HG02763 (cell line): ENCODE data around the gene GNAI2.
"Not testable (repeated sequence)": the region's sequence is repeated elsewhere in the genome, so short reads cannot be mapped to it uniquely, and the experiment has no call there.

Experiments used
- ATAC-seq: cut with Tn5 transposase; IDR thresholded peaks from one replicate; pipeline ENCODE4 v1.9.1; 2021; ENCODE audit warnings: mild to moderate bottlenecking, moderate library complexity; ENCODE audit not compliant: unreplicated experiment

Gene GNAI2

DNA sequence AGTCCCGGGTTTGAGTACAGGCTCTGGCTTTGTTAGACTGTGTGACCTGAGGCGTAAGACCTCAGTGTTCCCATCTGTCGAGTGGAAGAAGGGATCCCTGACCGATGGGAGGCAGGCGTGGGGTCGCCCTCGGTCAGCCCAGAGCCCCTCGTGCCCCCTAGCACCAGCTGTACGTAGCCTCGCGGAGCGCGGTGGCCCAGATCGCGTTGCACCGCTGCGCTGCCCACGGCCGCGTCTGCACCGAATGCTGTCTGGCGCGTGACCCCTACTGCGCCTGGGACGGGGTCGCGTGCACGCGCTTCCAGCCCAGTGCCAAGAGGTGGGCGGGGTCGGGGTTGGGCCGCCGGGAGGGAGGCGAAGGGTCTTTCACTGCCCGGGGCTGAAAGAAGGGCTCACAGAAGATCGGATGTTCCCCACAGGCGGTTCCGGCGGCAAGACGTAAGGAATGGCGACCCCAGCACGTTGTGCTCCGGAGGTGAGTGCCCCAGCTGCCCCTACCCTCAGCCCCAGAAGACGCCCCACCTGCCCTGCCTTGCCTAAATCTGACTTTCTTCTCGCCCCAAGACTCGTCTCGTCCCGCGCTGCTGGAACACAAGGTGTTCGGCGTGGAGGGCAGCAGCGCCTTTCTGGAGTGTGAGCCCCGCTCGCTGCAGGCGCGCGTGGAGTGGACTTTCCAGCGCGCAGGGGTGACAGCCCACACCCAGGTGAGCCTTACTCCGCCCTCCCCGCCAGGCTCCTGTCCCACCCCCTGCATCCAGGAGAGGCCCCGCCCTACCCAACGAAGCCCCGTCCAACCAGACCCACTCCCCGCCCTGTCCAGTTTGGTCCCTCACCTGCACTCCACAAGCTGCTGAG is 39.4 kb downstream of the GNAI2 start:
- ATAC-seq = no peak

DNA sequence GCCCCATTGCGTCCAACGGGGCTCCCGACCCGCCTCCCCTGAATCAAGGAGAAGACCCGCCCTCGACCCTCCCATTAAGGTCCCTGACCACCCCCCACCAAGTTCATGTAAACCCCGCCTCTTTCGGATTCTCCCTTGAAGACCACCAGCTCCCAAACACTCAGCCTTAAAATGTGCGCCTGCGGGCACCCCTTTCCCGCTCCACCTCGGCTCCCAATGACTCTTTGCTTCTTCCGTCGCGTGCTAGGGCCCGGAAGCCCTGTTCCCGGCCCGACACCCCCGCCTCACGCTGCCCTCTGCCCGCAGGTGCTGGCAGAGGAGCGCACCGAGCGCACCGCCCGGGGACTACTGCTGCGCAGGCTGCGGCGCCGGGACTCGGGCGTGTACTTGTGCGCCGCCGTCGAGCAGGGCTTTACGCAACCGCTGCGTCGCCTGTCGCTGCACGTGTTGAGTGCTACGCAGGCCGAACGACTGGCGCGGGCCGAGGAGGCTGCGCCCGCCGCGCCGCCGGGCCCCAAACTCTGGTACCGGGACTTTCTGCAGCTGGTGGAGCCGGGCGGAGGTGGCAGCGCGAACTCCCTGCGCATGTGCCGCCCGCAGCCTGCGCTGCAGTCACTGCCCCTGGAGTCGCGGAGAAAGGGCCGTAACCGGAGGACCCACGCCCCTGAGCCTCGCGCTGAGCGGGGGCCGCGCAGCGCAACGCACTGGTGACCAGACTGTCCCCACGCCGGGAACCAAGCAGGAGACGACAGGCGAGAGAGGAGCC is 40.2 kb downstream of the GNAI2 start:
- no peak for ATAC-seq

DNA sequence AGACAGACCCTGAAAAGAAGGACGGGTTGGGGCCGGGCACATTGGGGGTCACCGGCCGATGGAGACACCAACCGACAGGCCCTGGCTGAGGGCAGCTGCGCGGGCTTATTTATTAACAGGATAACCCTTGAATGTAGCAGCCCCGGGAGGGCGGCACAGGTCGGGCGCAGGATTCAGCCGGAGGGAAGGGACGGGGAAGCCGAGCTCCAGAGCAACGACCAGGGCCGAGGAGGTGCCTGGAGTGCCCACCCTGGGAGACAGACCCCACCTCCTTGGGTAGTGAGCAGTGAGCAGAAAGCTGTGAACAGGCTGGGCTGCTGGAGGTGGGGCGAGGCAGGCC is 40.7 kb downstream of the GNAI2 start:
- ATAC-seq = no peak

GRCh38 chr3:50278123-50278879 is 42.3 kb downstream of the GNAI2 start:
- no peak for ATAC-seq

DNA sequence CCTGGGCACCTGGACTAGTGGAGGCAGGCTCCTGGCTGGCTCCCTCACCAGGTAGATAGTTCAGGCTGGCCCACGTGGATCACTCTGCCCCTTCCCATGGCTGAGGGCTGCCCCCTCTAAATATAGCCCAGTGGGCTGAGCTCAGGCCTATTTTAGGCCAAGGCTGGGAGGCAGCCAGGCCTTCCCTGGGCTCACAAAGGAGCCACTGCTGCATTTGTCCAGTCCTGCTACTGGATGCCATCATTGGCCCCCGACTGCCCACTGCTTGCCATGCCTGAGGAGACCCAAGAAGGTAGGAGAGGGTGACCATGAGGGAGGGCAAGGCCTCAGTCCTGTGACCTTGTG is 42.8 kb downstream of the GNAI2 start, which contains the start of gene LSMEM2:
LSMEM2 (plus strand) TSS at position 208 of the 345 bp plus-strand sequence; CDS start at position 235, 27 bp downstream.
- ATAC-seq = no peak

DNA sequence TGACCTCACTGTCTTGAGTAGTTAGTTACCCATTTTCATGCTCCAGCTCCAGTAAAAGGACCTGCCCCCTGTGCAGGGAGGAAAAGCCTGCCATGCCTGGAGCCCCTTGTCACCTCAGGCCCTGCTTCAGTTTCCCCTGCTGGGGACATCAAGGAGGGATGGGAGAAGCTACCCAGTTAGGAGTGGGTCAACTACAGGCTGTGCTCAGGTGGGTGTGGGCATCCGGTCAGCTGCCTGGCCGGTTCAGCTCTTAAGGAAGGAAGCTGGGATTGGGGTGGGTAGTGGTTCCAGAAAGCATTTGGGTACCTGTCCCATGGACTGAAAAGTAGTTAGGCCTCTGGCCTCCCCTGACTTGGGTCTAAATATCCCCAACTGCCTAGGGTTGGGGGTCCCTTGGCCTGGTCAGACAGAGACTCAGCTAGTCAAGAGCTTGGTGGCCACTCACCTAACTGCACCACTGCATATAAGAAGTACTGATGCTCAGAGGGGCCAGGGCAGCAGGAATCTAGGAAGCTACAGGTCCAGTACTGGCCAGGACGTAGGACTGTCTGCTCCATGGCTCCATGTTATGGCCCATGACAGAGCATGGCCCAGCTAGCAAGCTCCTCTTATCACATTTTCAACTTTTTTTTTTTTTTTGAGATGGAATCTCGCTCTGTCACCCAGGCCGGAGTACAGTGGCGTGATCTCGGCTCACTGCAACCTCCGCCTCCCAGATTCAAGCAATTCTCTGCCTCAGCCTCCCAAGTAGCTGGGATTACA is 43.4 kb downstream of the GNAI2 start:
- ATAC-seq = no peak

- not testable (repeated sequence) for ATAC-seq
Observed at GRCh38 chr3:50284121-50284520, 48.1 kb downstream of the GNAI2 start.

DNA sequence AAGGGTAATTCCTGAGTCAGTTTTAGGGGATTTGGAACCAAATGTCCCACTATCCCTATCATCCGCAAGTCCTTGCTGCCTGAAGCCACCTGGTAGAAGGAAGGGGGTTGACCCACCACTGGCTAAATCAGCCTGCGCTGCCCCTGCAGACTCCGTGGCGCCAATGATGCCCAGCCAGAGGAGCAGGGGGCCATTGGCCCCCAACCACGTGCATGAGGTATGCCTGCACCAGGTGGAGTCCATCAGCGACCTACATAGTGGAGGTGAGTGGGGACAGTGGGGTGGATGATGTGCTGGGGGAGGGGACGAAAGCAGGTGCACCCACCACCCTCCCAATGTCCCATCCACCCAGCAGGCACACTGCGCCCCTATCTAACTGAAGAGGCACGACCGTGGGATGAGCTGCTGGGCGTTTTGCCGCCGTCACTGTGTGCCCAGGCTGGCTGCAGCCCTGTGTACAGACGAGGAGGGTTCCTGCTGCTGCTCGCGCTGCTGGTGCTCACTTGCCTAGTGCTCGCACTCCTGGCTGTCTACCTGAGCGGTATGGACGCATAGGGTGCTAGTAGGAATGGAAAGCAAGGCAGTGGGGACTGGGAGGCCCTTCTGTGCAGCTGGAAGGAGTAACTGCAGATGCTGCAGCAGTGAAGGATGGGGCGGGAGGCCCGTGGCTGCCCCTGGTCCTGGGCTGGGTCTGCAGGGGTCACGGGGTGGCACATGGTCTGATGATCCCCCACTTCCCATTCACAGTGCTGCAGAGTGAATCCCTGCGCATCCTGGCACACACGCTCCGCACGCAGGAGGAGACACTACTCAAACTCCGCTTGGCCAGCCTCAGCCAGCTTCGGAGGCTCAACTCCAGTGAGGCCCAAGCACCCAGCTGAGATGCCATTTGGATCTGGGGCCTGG is 50.6 kb downstream of the GNAI2 start:
- no peak for ATAC-seq

DNA sequence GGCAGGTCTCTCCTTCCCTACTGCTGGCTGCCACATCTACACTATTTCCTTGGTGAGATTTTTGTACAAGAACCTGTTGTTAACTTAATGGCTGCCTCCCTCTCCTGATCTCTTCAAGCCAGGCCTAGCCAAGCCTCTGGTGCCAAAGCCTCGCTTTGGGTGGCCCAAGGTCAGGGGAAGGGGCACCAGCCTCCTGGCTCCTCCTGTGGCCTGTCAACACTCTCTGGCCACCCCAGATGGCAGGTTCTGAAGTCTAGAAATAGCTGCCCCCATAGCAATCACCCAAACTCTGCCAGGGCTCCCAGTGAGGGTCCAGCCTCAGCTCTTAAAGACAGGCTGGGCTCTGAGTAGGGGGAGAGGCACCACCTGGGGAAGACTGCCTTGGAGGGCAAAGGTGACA is 51.3 kb downstream of the GNAI2 start:
- ATAC-seq = no peak

DNA sequence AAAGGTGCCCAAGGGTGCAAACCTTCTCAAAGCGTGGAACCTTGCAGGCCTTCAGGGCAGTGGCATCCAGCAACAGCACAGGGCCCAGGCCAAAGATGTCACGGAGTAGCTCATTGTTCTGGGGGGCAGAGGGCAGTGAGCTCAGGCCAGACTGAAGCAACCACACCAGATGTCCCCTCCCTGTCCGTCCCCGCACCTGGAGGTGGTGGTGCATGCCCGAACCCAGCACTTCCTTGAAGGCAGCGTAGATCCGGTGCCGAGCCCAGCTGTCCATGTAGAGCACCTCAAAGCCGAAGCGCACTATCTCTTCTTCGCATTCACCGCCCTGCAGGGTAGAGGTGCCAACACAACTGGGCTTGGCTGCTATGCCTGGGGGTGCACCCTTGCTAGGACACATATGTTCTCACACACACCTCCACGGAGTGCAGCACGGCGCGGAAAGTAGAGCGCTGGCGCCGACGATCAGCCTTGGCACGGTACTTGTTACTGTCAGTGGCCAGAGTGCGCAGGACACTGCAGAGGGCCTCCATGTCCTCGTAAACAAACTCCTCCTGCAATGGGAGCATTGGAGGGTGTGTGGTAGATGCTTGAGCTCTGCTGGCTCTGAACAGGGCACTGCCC is 52.5 kb downstream of the GNAI2 start:
- no peak for ATAC-seq

DNA sequence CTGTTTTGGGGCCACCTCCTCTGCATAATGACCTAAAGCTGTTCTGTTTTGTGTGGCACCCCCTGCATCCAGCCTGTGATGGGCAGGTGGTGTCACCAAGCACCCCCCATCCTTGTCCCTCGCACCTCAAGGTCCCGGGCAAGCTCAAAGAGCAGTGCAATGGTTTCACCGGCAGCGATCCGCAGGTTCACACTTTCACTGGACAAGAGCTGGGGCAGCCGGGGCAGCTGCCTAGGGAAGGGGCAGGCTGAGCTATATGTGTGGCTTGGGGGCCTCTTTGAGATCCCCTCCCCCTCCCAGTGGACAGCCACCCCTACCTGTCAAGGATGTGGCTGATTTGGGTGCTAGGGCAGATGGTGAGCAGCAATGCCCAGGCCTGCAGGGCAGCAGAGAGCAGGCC is 53.1 kb downstream of the GNAI2 start:
- ATAC-seq = no peak

GRCh38 chr3:50290161-50290641 is 54.2 kb downstream of the GNAI2 start:
- no peak for ATAC-seq

- peak; percentile 95 for ATAC-seq
Observed at GRCh38 chr3:50292159-50293078, 56.4 kb downstream of the GNAI2 start, which contains the start of gene IFRD2. Gene IFRD2 (minus strand): TSS chr3:50292429. CDS start chr3:50292274, 155 bp downstream.

DNA sequence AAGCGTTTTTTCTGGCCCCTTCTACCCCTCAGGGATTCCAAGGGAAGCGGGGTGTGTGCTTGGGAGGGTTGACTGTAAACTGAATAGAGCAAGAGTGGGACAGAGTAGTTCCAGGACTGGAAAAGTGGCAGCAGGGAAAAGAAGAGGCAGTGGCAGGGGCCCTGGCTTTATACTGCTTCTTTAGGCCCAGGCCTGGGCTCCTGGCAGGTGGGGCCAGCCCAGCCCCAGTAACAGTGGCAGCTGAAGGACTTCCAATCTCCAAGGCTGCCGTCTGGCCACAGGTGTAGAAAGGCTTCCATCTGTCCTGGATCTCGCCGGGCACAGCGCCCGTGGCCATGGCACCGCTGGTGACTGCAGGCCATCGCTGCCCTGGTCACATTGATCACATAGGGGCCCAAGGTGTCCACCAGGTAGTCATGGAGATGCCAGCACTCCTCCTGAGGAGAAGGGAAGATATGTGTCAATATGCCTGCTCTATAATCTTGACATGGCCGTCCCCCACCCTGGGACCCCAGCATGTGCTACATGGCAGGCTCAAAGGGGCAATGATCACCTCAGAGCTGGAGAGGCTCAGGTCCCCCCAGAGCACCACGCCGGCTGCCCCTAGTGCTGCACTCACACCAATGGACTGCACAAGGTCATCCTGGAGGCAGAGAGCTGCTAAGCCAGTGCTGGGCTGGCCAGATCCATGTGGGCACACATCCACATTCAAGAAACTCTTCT is 57.2 kb downstream of the GNAI2 start:
- no peak for ATAC-seq

DNA sequence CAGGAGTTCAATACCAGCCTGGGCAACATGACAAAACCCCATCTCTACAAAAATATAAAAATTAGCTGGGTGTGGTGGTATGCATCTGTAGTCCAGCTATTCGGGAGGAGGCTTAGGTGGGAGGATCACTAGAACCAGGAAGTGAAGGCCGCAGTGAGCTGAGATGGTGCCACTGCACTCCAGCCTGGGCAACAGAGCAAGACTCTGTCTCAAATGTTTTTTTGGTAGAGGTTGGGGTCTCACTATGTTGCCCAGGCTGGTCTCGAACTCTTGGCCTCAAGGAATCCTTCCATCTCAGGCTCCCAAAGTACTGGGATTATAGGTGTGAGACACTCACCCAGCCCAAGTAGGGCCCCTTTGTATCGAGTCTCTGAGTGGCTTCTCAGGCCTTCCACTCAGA is 58.1 kb downstream of the GNAI2 start:
- no peak for ATAC-seq

GRCh38 chr3:50294492-50295403 is 58.7 kb downstream of the GNAI2 start:
- no peak for ATAC-seq
